GM12878 (cell line): Measurements from ENCODE around the gene FRMD8. TPM values are rescaled to one million over a fixed set of nuclear protein-coding genes. Genes with fewer than 3 reads are reported as not detected.

Experiments
- ATAC-seq: fragments of 200-7000 bp; cut with Tn5 transposase; 3 replicates; pipeline ENCODE4 v1.9.1; 2020; ENCODE audit warnings: mild to moderate bottlenecking, moderate library complexity
- BruUV-seq: library from RNA; stranded (reverse); fragments of 400-500 nt; replicated peaks from 2 replicates; lab custom pipeline; 2021; lab: Mats Ljungman, UMichigan
- CTCF ChIA-PET: fragments of 300-600 bp; sonication (Branson Sonifier 250); formaldehyde crosslinking; extraction: SDS; loops from one replicate; lab custom pipeline; 2021; ENCODE audit warnings: inconsistent platforms; lab: Yijun Ruan, JAX
- POLR2A ChIA-PET: fragments of 350-600 bp; formaldehyde crosslinking; extraction: SDS; loops from one replicate; lab custom pipeline; 2021; ENCODE audit warnings: inconsistent platforms; lab: Charles Lee
- RAD21 ChIA-PET: fragments of 300-600 bp; sonication (Branson Sonifier 250); formaldehyde crosslinking; loops from one replicate; lab custom pipeline; 2023; ENCODE audit warnings: antibody characterized with exemption; ENCODE audit not compliant: unreplicated experiment; lab: Charles Lee
- SMC1A ChIA-PET: fragments of 300-600 bp; sonication (Branson Sonifier 250); formaldehyde crosslinking; loops from one replicate; lab custom pipeline; 2023; ENCODE audit not compliant: unreplicated experiment, uncharacterized antibody; lab: Charles Lee
- DNase-seq: peaks from one replicate; pipeline ENCODE4 v3.0.0-alpha.2; 2011; ENCODE audit warnings: low read depth, low spot score
- FAIRE-seq: peaks from 3 replicates; lab custom pipeline; 2011; peaks lifted over from hg19 to GRCh38; lab: Jason Lieb, UNC
- H2AFZ ChIP-seq: 2 replicates; pipeline ENCODE4 v1.6.0; 2011; ENCODE audit warnings: low read depth, low read length, control low read depth; ENCODE audit not compliant: control insufficient read depth
- H3K27ac ChIP-seq: 2 replicates; pipeline ENCODE4 v1.5.1; 2011; ENCODE audit warnings: control low read depth; ENCODE audit not compliant: control insufficient read depth, insufficient read depth
- H3K27me3 ChIP-seq, 2 experiments: replicated peaks in 1 of 2; 2 replicates each; pipeline versions ENCODE4 v1.6.0 to v1.6.1; 2011; ENCODE audit warnings: low read length in 1 of 2; ENCODE audit not compliant: control insufficient read depth in 2 of 2, insufficient read depth in 2 of 2
- H3K36me3 ChIP-seq, 2 experiments: 2 replicates each; pipeline ENCODE4 v1.5.1; 2011; ENCODE audit warnings: low read length in 1 of 2; ENCODE audit not compliant: control insufficient read depth in 2 of 2, insufficient read depth in 2 of 2
- H3K4me1 ChIP-seq: 2 replicates; pipeline ENCODE4 v1.6.1; 2011; ENCODE audit warnings: mild to moderate bottlenecking, low read length, moderate library complexity, mixed read lengths; ENCODE audit not compliant: control insufficient read depth, insufficient read depth
- H3K4me2 ChIP-seq: 2 replicates; pipeline ENCODE4 v1.6.0; 2011; ENCODE audit warnings: control low read depth; ENCODE audit not compliant: control insufficient read depth, insufficient read depth
- H3K4me3 ChIP-seq: fragments of 200-600 bp; sonication (generic); 2 replicates; pipeline ENCODE4 v1.5.1; 2016
- H3K79me2 ChIP-seq: 2 replicates; pipeline ENCODE4 v1.6.0; 2011; ENCODE audit warnings: low read length; ENCODE audit not compliant: control insufficient read depth, insufficient read depth
- H3K9ac ChIP-seq: 2 replicates; pipeline ENCODE4 v1.8.0; 2011; ENCODE audit warnings: low read length, control low read depth, mixed read lengths; ENCODE audit not compliant: control insufficient read depth, insufficient read depth
- H3K9me3 ChIP-seq: replicated peaks from 3 replicates; pipeline ENCODE4 v1.5.1; 2011; ENCODE audit warnings: mild to moderate bottlenecking, low read length; ENCODE audit not compliant: control insufficient read depth, insufficient read depth
- H4K20me1 ChIP-seq: 2 replicates; pipeline ENCODE4 v1.6.0; 2011; ENCODE audit not compliant: control insufficient read depth, insufficient read depth
- CHD4 ChIP-seq: fragments of 200-600 bp; sonication (generic); IDR thresholded peaks from 2 replicates; pipeline ENCODE4 v1.6.1; 2016; ENCODE audit warnings: mild to moderate bottlenecking
- EGR1 ChIP-seq, 2 experiments: IDR thresholded peaks; 1 replicate in 1 of 2; 2 replicates in 1 of 2; pipeline ENCODE4 v1.6.1; 2011 to 2012; ENCODE audit warnings: low read depth in 2 of 2, low read length in 2 of 2, borderline replicate concordance in 1 of 2, mild to moderate bottlenecking in 1 of 2, moderate library complexity in 1 of 2
- EP300 ChIP-seq, 2 experiments: fragments of 150-350 bp in 1 of 2; IDR thresholded peaks; 2 replicates each; pipeline ENCODE4 v1.6.1; 2011 to 2012; ENCODE audit warnings: low read depth in 2 of 2, low read length in 2 of 2, borderline replicate concordance in 1 of 2, improper control_type of control experiment in 1 of 2, inconsistent platforms in 1 of 2; ENCODE audit not compliant: control insufficient read depth in 1 of 2
- FOS ChIP-seq: IDR thresholded peaks from 3 replicates; pipeline ENCODE4 v1.6.1; 2011; ENCODE audit warnings: borderline replicate concordance; ENCODE audit not compliant: insufficient read length; ENCODE audit errors: extremely low read depth
- GATAD2B ChIP-seq: fragments of 450-650 bp; conservative IDR thresholded peaks from 2 replicates; pipeline ENCODE4 v1.6.1; 2017; ENCODE audit warnings: low read depth, mild to moderate bottlenecking, moderate library complexity
- KDM1A ChIP-seq: fragments of 200-600 bp; sonication (generic); IDR thresholded peaks from 2 replicates; pipeline ENCODE4 v1.6.1; 2016; ENCODE audit warnings: borderline replicate concordance
- KLF5 ChIP-seq: fragments of 450-650 bp; IDR thresholded peaks from 2 replicates; pipeline ENCODE4 v1.6.1; 2014; ENCODE audit warnings: mild to moderate bottlenecking; ENCODE audit not compliant: partially characterized antibody
- NBN ChIP-seq: fragments of 450-650 bp; IDR thresholded peaks from 2 replicates; pipeline ENCODE4 v1.6.1; 2016
- NFIC ChIP-seq: IDR thresholded peaks from 2 replicates; pipeline ENCODE4 v1.6.1; 2012; ENCODE audit warnings: low read depth, mild to moderate bottlenecking, inconsistent platforms, low read length, moderate library complexity
- RB1 ChIP-seq: fragments of 450-650 bp; formaldehyde crosslinking; IDR thresholded peaks from 2 replicates; pipeline ENCODE4 v1.6.1; 2017; ENCODE audit warnings: mild to moderate bottlenecking, borderline replicate concordance
- RBBP5 ChIP-seq: fragments of 200-600 bp; sonication (generic); conservative IDR thresholded peaks from 2 replicates; pipeline ENCODE4 v1.6.1; 2016
- RUNX3 ChIP-seq: IDR thresholded peaks from 2 replicates; pipeline ENCODE4 v1.6.1; 2012; ENCODE audit warnings: low read length, inconsistent platforms
- SRF ChIP-seq, 2 experiments: IDR thresholded peaks; 2 replicates each; pipeline ENCODE4 v1.6.1; 2011; ENCODE audit warnings: low read depth in 2 of 2, low read length in 2 of 2, mild to moderate bottlenecking in 1 of 2, moderate library complexity in 1 of 2
- ZBED1 ChIP-seq: IDR thresholded peaks from 2 replicates; pipeline ENCODE4 v1.6.1; 2016; ENCODE audit warnings: borderline replicate concordance
- ZNF24 ChIP-seq: fragments of 450-650 bp; IDR thresholded peaks from 2 replicates; pipeline ENCODE4 v1.6.1; 2017; ENCODE audit warnings: antibody characterized with exemption, mild to moderate bottlenecking
- ZNF384 ChIP-seq: IDR thresholded peaks from 2 replicates; pipeline ENCODE4 v1.6.1; 2012; ENCODE audit warnings: low read depth, mild to moderate bottlenecking, low read length, improper control_type of control experiment, borderline replicate concordance
- WGBS: methylation state at CpG from one replicate; pipeline ENCODE4 v1.1.6; 2016; ENCODE audit warnings: low lambda C conversion rate; ENCODE audit not compliant: insufficient replicate concordance, insufficient coverage; ENCODE audit errors: missing lambda C conversion rate; 5-methylcytosine and 5-hydroxymethylcytosine counted together
- in situ Hi-C: fragments of 300-500 bp; cut with MboI; formaldehyde crosslinking; loops from 9 replicates; pipeline ENCODE4 v1.14.3; 2018; ENCODE audit warnings: mixed read lengths
- intact Hi-C: fragments of 100-400 bp; cut with micrococcal nuclease; formaldehyde crosslinking; loops from one replicate; pipeline ENCODE4 v1.14.2; 2022; ENCODE audit not compliant: unreplicated experiment
- polyA plus RNA-seq, 11 experiments: library from polyadenylated mRNA; depleted of rRNA in 4 of 11; unstranded in 6 of 11; stranded (reverse) in 5 of 11; fragments of >200 nt; fragmentation: Nextera tagmentation in 4 of 11; fragmentation: Illumina TruSeq in 1 of 11; extraction: Ambion mirVana in 4 of 11; extraction: Trizol in 1 of 11; gene quantifications; 1 replicate in 1 of 11; 2 replicates in 10 of 11; pipeline versions ENCODE4 v1.2.1 to v1.2.3, GENCODE V29; 2011 to 2016; ENCODE audit warnings: inconsistent platforms in 2 of 11, missing spikeins in 2 of 11, low read depth in 1 of 11
- total RNA-seq, 4 experiments: library from RNA; depleted of rRNA in 3 of 4; stranded (reverse); fragments of >200 nt in 3 of 4; fragmentation: Illumina TruSeq in 1 of 4; extraction: Trizol in 1 of 4; gene quantifications; 2 replicates each; pipeline versions ENCODE4 v1.2.1 to v1.2.3, GENCODE V29; 2013 to 2021
- TF ChIP-seq, protein P1 (sequence below): IDR thresholded peaks from 2 replicates; pipeline ENCODE4 v1.6.1; 2011; ENCODE audit warnings: low read depth, low read length, improper control_type of control experiment, borderline replicate concordance
- TF ChIP-seq, protein P2 (sequence below): fragments of 450-650 bp; IDR thresholded peaks from 2 replicates; pipeline ENCODE4 v1.6.1; 2017; ENCODE audit warnings: mild to moderate bottlenecking, moderate library complexity
- TF ChIP-seq, protein P3 (sequence below): fragments of 450-650 bp; conservative IDR thresholded peaks from 2 replicates; pipeline ENCODE4 v1.6.1; 2017; ENCODE audit warnings: mild to moderate bottlenecking, moderate library complexity

Gene FRMD8
- total and polyA plus RNA-seq, 10 of the 15 experiments (the other 5 are each of a cell fraction or from before 2014, with no cell fraction given), result 8.3 to 69.4 (median 28.0) TPM

DNA sequence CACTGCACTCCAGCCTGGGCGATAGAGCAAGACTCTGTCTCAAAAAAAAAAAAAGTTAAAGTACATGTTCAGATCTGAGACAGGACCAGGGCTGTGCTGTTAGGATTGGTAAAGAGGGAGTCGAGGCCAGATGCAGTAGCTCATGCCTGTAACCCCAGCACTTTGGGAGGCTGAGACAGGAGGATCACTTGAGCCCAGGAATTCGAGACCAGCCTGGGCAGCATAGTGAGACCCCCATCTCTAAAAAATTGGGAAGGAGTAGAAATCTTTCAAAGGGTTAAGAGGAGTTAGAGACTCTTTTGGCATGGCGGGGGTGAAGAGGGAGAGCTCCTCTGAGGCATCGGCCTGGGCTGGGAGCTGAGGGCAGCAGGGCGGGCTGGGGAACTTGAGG is 15.8 kb upstream of the FRMD8 start:
- no peaks in the 10 kb centered on the region for H3K9me3 ChIP-seq
- WGBS, result 74% methylated on average over 6 of the region's 6 CpGs
- ChIA-PET RAD21 (interaction anchor here (1.1 kb wide), 2 partner anchors 44 to 98 kb away, joined by 3 read pairs; no protein-coding TSS in a partner anchor), POLR2A (interaction anchor here (0.5 to 1.2 kb wide), 4 partner anchors 8 to 209 kb away, joined by 3 to 5 read pairs (median 4); partner anchors contain the start of gene DPF2), SMC1A (interaction anchor here (1.3 to 1.4 kb wide), 2 partner anchors 21 to 44 kb away, joined by 4 to 6 read pairs; no protein-coding TSS in a partner anchor), CTCF (interaction anchor here (1.0 to 1.6 kb wide), 4 partner anchors 8 to 147 kb away, joined by 3 to 7 read pairs (median 4); no protein-coding TSS in a partner anchor)
- BruUV-seq, result no TSS peak
- no peaks in the 10 kb centered on the region for H3K79me2 ChIP-seq
- no peaks in the 10 kb centered on the region; a peak in 1 of 4 replicates for H3K36me3 ChIP-seq
- H3K4me3 ChIP-seq, result no peak overlapping the region
- intact Hi-C loops (no loop called here), in situ Hi-C loops (no loop called here)
- no peak overlapping the region for H3K9ac ChIP-seq
- no peaks in the 10 kb centered on the region for H3K27me3 ChIP-seq
- peaks cover 3% of the 10 kb centered on the region; the same call in 1 of the 2 replicates for H3K4me1 ChIP-seq
- H3K4me2 ChIP-seq, result no peak overlapping the region
- H2AFZ ChIP-seq, result no peak overlapping the region
- TF ChIP-seq, protein P1, sequence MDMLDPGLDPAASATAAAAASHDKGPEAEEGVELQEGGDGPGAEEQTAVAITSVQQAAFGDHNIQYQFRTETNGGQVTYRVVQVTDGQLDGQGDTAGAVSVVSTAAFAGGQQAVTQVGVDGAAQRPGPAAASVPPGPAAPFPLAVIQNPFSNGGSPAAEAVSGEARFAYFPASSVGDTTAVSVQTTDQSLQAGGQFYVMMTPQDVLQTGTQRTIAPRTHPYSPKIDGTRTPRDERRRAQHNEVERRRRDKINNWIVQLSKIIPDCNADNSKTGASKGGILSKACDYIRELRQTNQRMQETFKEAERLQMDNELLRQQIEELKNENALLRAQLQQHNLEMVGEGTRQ, result no peak
- TF ChIP-seq, protein P2, sequence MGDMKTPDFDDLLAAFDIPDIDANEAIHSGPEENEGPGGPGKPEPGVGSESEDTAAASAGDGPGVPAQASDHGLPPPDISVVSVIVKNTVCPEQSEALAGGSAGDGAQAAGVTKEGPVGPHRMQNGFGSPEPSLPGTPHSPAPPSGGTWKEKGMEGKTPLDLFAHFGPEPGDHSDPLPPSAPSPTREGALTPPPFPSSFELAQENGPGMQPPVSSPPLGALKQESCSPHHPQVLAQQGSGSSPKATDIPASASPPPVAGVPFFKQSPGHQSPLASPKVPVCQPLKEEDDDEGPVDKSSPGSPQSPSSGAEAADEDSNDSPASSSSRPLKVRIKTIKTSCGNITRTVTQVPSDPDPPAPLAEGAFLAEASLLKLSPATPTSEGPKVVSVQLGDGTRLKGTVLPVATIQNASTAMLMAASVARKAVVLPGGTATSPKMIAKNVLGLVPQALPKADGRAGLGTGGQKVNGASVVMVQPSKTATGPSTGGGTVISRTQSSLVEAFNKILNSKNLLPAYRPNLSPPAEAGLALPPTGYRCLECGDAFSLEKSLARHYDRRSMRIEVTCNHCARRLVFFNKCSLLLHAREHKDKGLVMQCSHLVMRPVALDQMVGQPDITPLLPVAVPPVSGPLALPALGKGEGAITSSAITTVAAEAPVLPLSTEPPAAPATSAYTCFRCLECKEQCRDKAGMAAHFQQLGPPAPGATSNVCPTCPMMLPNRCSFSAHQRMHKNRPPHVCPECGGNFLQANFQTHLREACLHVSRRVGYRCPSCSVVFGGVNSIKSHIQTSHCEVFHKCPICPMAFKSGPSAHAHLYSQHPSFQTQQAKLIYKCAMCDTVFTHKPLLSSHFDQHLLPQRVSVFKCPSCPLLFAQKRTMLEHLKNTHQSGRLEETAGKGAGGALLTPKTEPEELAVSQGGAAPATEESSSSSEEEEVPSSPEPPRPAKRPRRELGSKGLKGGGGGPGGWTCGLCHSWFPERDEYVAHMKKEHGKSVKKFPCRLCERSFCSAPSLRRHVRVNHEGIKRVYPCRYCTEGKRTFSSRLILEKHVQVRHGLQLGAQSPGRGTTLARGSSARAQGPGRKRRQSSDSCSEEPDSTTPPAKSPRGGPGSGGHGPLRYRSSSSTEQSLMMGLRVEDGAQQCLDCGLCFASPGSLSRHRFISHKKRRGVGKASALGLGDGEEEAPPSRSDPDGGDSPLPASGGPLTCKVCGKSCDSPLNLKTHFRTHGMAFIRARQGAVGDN, result no peak
- TF ChIP-seq ZBED1, result no peak
- no peak for TF ChIP-seq KDM1A
- TF ChIP-seq EGR1 (IDR thresholded peaks at IDR 0.05; ENCODE audit: borderline replicate concordance in 1 of 2, low read depth in 2 of 2, low read length in 2 of 2), result no peak
- TF ChIP-seq CHD4, result no peak
- TF ChIP-seq ZNF384, result no peak
- TF ChIP-seq, protein P3, sequence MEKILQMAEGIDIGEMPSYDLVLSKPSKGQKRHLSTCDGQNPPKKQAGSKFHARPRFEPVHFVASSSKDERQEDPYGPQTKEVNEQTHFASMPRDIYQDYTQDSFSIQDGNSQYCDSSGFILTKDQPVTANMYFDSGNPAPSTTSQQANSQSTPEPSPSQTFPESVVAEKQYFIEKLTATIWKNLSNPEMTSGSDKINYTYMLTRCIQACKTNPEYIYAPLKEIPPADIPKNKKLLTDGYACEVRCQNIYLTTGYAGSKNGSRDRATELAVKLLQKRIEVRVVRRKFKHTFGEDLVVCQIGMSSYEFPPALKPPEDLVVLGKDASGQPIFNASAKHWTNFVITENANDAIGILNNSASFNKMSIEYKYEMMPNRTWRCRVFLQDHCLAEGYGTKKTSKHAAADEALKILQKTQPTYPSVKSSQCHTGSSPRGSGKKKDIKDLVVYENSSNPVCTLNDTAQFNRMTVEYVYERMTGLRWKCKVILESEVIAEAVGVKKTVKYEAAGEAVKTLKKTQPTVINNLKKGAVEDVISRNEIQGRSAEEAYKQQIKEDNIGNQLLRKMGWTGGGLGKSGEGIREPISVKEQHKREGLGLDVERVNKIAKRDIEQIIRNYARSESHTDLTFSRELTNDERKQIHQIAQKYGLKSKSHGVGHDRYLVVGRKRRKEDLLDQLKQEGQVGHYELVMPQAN, result no peak
- no peak for TF ChIP-seq RBBP5
- TF ChIP-seq ZNF24, result no peak
- TF ChIP-seq RUNX3, result no peak
- TF ChIP-seq RB1, result no peak
- TF ChIP-seq FOS, result no peak
- TF ChIP-seq KLF5, result no peak
- no peak for TF ChIP-seq NFIC
- no peak for TF ChIP-seq GATAD2B
- no peak for TF ChIP-seq SRF (IDR thresholded peaks at IDR 0.05; ENCODE audit: low read depth in 2 of 2, low read length in 2 of 2)
- no peak for TF ChIP-seq EP300 (IDR thresholded peaks at IDR 0.05; ENCODE audit: borderline replicate concordance in 1 of 2, control insufficient read depth in 1 of 2, low read depth in 2 of 2, low read length in 2 of 2)
- TF ChIP-seq NBN, result no peak
- FAIRE-seq (no peak), DNase-seq (no peak), ATAC-seq (no peak)
- H4K20me1 ChIP-seq, result no peaks in the 10 kb centered on the region
- H3K27ac ChIP-seq, result no peak overlapping the region
